ENCODE measurements around the gene RAB25.
A peak's percentile ranks its signal among the peaks of the same experiment; 100 is the strongest.

RAB25 gene

GRCh38 chr1:156079762-156080161 is 18.8 kb downstream of the RAB25 start:
- no peak for DNase-seq (ENCODE audit: low spot score)

- DNase-seq (ENCODE audit: low spot score), result no peak
Measured at GRCh38 chr1:156080241-156080862, 19.4 kb downstream of the RAB25 start.

GRCh38 chr1:156080863-156081179 is 19.9 kb downstream of the RAB25 start:
- DNase-seq (ENCODE audit: low spot score), result no peak

- no peak for DNase-seq (ENCODE audit: low spot score)
Measured at GRCh38 chr1:156081180-156081916, 20.4 kb downstream of the RAB25 start.

GRCh38 chr1:156081917-156082308 is 21.0 kb downstream of the RAB25 start:
- no peak for DNase-seq (ENCODE audit: low spot score)

GRCh38 chr1:156082309-156083091 is 21.5 kb downstream of the RAB25 start, which contains the start of gene MEX3A:
TSS of gene MEX3A (minus strand) at chr1:156082465. CDS start at chr1:156081998, 467 bp downstream.
- DNase-seq (ENCODE audit: low spot score), result peak; percentile 77

GRCh38 chr1:156083800-156084790 is 23.1 kb downstream of the RAB25 start:
- no peak for DNase-seq (ENCODE audit: low spot score)

GRCh38 chr1:156086256-156086662 is 25.3 kb downstream of the RAB25 start:
- DNase-seq (ENCODE audit: low spot score), result no peak

GRCh38 chr1:156089704-156090103 is 28.7 kb downstream of the RAB25 start:
- no peak for DNase-seq (ENCODE audit: low spot score)

GRCh38 chr1:156090138-156090839 is 29.3 kb downstream of the RAB25 start:
- DNase-seq (ENCODE audit: low spot score), result no peak

- peak; percentile 77 for DNase-seq (ENCODE audit: low spot score)
Measured at GRCh38 chr1:156090840-156091188, 29.9 kb downstream of the RAB25 start.

- DNase-seq (ENCODE audit: low spot score), result no peak
Measured at GRCh38 chr1:156091610-156092009, 30.6 kb downstream of the RAB25 start.

- DNase-seq (ENCODE audit: low spot score), result no peak
Measured at GRCh38 chr1:156095906-156096508, 35.0 kb downstream of the RAB25 start.

- DNase-seq (ENCODE audit: low spot score), result peak; percentile 74
Measured at GRCh38 chr1:156096640-156097391, 35.9 kb downstream of the RAB25 start.

- no peak for DNase-seq (ENCODE audit: low spot score)
Measured at GRCh38 chr1:156097499-156098178, 36.7 kb downstream of the RAB25 start.

GRCh38 chr1:156098784-156099183 is 37.8 kb downstream of the RAB25 start:
- no peak for DNase-seq (ENCODE audit: low spot score)

GRCh38 chr1:156099282-156099681 is 38.3 kb downstream of the RAB25 start:
- no peak for DNase-seq (ENCODE audit: low spot score)

- DNase-seq (ENCODE audit: low spot score), result no peak
Measured at GRCh38 chr1:156100205-156100995, 39.4 kb downstream of the RAB25 start.

- no peak for DNase-seq (ENCODE audit: low spot score)
Measured at GRCh38 chr1:156101880-156102279, 40.9 kb downstream of the RAB25 start.
